H1 (cell line): ENCODE results near the gene YPEL2. TPM values are rescaled to one million over a fixed set of nuclear protein-coding genes. Genes with fewer than 3 reads are reported as not detected.

ENCODE experiments used
- polyA plus RNA-seq, 7 experiments: library from polyadenylated mRNA; depleted of rRNA in 3 of 7; stranded (reverse) in 5 of 7; unstranded in 2 of 7; fragments of >200 nt in 5 of 7; fragments of 200-250 nt in 2 of 7; gene quantifications; 1 replicate in 5 of 7; 2 replicates in 1 of 7; 4 replicates in 1 of 7; pipeline versions ENCODE4 v1.2.1 to v1.2.3, GENCODE V29; 2011 to 2013; ENCODE audit warnings: missing spikeins in 2 of 7, mixed read lengths in 2 of 7
- total RNA-seq: library from RNA; stranded (reverse); fragmentation: NEBNext Ultra II Directional; extraction: Animal tissue kit (Norgen Biotek cat#: 25700); gene quantifications from 2 replicates; pipeline ENCODE4 v1.2.1, GENCODE V29; 2021
- TF ChIP-seq, protein P1 (sequence below): IDR thresholded peaks from 2 replicates; pipeline ENCODE4 v1.6.1; 2011; ENCODE audit warnings: low read length, improper control_type of control experiment

The YPEL2 gene
- total and polyA plus RNA-seq, 2 of the 8 experiments (the other 6 are each of a cell fraction or from before 2014, with no cell fraction given): 1.6 to 3.5 TPM

DNA sequence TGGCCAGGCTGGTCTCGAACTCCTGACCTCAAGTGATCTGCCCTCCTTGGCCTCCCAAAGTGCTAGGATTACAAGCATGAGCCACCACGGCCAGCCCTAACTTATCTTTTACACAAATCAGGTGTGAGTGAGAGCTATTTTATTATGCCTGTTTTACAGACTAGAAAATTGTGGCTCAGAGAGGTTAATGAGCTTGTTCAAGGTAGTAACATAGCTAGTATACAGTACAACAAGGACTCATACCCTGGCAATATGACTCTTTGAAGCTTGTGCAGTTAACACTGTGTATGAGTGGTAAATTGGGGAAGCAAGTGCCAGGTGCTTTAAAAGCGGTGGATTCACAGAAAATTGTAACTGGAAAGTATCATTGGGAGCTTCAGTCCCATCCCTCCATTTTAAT, 49.0 kb downstream of the YPEL2 start (continued):
- TF ChIP-seq, protein P1, sequence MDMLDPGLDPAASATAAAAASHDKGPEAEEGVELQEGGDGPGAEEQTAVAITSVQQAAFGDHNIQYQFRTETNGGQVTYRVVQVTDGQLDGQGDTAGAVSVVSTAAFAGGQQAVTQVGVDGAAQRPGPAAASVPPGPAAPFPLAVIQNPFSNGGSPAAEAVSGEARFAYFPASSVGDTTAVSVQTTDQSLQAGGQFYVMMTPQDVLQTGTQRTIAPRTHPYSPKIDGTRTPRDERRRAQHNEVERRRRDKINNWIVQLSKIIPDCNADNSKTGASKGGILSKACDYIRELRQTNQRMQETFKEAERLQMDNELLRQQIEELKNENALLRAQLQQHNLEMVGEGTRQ: no peak
